Measurements from ENCODE around the gene SLC5A2. TPM values are rescaled to one million over a fixed set of nuclear protein-coding genes. Genes with fewer than 3 reads are reported as not detected.
A peak's percentile ranks its signal among the peaks of the same experiment; 100 is the strongest.

Gene SLC5A2
- total RNA-seq, 1 donor from 2014 or later = not detected

DNA sequence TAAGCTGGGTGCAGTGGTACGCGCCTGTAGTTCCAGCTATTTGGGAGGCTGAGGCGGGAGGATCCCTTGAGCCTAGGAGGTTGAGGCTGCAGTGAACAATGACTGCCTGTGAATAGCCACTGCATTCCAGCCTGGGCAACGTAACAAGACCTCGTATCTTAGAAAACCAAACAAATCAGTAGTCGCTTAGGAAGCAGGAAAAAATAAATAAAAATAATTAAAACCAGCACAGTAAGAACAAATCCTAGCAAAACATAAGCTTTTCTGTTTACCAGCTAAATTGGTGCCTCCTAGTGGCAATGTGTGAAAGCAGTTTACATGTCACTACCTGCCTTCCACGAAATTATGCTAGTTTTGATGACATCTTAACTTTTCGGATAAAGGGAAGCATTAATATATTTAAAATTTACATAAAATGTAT lies 22.3 kb upstream of the SLC5A2 start:
- no peaks in the 10 kb centered on the region for H3K9me3 Mint-ChIP-seq (ENCODE audit: unreplicated experiment)
- H3K27ac Mint-ChIP-seq (ENCODE audit: unreplicated experiment) = peak overlapping the region; percentile 90
- peaks cover 19% of the 10 kb centered on the region for H3K36me3 Mint-ChIP-seq (ENCODE audit: unreplicated experiment)
- no peaks in the 10 kb centered on the region for H3K27me3 Mint-ChIP-seq (ENCODE audit: unreplicated experiment)
- DNase-seq (ENCODE audit: extremely low spot score, unreplicated experiment) = no peak
- peaks cover 36% of the 10 kb centered on the region for H3K4me1 Mint-ChIP-seq (ENCODE audit: unreplicated experiment)
- TF ChIP-seq, protein P1, sequence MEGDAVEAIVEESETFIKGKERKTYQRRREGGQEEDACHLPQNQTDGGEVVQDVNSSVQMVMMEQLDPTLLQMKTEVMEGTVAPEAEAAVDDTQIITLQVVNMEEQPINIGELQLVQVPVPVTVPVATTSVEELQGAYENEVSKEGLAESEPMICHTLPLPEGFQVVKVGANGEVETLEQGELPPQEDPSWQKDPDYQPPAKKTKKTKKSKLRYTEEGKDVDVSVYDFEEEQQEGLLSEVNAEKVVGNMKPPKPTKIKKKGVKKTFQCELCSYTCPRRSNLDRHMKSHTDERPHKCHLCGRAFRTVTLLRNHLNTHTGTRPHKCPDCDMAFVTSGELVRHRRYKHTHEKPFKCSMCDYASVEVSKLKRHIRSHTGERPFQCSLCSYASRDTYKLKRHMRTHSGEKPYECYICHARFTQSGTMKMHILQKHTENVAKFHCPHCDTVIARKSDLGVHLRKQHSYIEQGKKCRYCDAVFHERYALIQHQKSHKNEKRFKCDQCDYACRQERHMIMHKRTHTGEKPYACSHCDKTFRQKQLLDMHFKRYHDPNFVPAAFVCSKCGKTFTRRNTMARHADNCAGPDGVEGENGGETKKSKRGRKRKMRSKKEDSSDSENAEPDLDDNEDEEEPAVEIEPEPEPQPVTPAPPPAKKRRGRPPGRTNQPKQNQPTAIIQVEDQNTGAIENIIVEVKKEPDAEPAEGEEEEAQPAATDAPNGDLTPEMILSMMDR (IDR thresholded peaks at IDR 0.05) = peak; percentile 71
- peak overlapping the region; percentile 82 for H3K4me3 Mint-ChIP-seq (ENCODE audit: unreplicated experiment)

DNA sequence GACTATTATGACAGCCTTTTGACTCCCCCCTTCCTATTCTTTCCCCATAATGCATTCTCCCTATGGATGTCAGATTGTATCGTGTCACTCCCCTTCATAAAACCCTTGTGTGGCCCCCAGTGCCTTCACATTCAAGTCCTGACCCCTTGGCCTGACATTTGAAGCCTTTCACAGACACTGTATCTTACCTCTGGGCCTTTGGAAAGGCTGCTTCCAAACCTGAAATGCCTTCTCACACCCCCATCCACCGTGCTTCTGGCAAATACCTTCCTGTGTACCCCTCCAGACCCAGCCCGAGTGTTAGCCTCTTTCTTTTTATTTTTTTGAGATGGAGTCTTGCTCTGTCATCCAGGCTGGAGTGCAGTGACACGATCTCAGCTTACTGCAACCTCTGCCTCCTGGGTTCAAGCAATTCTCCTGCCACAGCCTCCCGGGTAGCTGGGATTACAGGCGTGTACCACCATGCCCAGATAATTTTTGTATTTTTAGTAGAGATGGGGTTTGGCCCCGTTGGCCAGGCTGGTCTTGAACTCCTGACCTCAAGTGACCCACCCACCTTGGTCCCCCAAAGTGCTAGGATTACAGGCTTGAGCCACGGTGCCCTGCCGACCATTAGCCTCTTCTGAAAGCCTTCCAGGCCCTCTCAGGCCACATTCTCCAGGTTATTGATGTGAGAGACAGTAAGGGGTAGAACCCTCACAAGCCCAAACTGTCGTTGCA lies 21.6 kb upstream of the SLC5A2 start:
- Mint-ChIP-seq H3K4me3 (ENCODE audit: unreplicated experiment) (no peak overlapping the region), H3K9me3 (ENCODE audit: unreplicated experiment) (no peaks in the 10 kb centered on the region), H3K4me1 (ENCODE audit: unreplicated experiment) (peaks cover 30% of the 10 kb centered on the region), H3K36me3 (ENCODE audit: unreplicated experiment) (peaks cover 21% of the 10 kb centered on the region), H3K27ac (ENCODE audit: unreplicated experiment) (peak overlapping the region; percentile 90), H3K27me3 (ENCODE audit: unreplicated experiment) (no peaks in the 10 kb centered on the region)
- TF ChIP-seq, protein P1 (IDR thresholded peaks at IDR 0.05) = no peak
- DNase-seq (ENCODE audit: extremely low spot score, unreplicated experiment) = no peak

DNA sequence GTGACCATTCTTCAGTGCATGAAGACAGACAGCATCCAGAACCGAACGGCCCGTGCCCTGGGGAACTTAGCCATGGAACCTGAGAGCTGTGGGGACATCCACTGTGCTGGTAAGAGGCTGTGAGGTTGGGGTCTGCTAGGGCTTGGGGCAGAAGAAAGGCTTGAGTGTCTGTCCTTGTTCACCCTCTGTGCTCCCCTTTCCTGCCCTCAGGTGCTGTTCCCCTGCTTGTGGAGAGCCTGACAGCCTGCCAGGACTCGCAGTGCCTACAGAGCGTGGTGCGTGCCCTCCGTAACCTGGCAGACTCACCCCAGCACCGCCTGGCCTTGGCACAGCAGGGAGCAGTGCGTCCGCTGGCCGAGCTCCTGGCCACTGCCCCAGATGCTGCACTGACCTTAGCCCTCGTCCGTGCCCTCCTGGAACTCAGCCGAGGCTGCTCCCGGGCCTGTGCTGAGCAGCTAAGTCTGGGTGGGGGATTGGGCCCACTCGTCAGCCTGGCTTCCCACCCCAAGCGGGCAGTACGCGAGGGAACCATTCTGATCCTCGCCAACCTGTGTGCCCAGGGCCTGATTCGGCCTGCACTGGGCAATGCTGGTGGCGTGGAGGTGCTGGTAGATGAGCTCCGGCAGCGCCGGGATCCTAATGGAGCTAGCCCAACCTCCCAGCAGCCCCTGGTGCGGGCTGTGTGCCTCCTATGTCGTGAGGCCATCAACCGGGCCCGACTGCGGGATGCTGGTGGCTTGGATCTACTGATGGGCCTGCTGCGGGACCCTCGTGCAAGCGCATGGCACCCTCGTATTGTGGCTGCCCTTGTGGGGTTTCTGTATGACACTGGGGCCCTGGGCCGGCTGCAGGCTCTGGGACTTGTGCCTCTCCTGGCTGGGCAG lies 20.8 kb upstream of the SLC5A2 start:
- DNase-seq (ENCODE audit: extremely low spot score, unreplicated experiment) = no peak
- peaks cover 25% of the 10 kb centered on the region for H3K36me3 Mint-ChIP-seq (ENCODE audit: unreplicated experiment)
- no peaks in the 10 kb centered on the region for H3K27me3 Mint-ChIP-seq (ENCODE audit: unreplicated experiment)
- H3K4me1 Mint-ChIP-seq (ENCODE audit: unreplicated experiment) = peaks cover 25% of the 10 kb centered on the region
- no peaks in the 10 kb centered on the region for H3K9me3 Mint-ChIP-seq (ENCODE audit: unreplicated experiment)
- no peak overlapping the region for H3K27ac Mint-ChIP-seq (ENCODE audit: unreplicated experiment)
- no peak overlapping the region for H3K4me3 Mint-ChIP-seq (ENCODE audit: unreplicated experiment)
- TF ChIP-seq, protein P1 (IDR thresholded peaks at IDR 0.05) = no peak

DNA sequence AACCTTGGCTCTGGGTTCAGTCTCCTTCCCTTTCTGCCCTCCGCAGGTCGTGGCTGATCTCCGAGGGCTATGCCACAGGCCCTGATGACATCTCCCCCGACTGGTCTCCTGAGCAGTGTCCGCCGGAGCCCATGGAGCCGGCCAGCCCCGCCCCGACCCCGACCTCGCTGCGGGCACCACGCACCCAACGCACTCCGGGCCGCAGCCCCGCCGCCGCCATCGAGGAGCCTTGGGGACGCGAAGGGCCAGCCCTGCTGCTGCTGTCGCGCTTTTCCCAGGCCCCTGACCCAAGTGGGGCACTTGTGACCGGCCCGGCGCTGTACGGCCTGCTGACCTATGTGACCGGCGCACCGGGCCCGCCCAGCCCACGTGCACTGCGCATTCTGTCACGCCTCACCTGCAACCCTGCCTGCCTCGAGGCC lies 18.6 kb upstream of the SLC5A2 start:
- Mint-ChIP-seq H3K27ac (ENCODE audit: unreplicated experiment) (no peak overlapping the region), H3K36me3 (ENCODE audit: unreplicated experiment) (peaks cover 25% of the 10 kb centered on the region), H3K9me3 (ENCODE audit: unreplicated experiment) (no peaks in the 10 kb centered on the region), H3K4me3 (ENCODE audit: unreplicated experiment) (no peak overlapping the region), H3K4me1 (ENCODE audit: unreplicated experiment) (peaks cover 18% of the 10 kb centered on the region), H3K27me3 (ENCODE audit: unreplicated experiment) (no peaks in the 10 kb centered on the region)
- DNase-seq (ENCODE audit: extremely low spot score, unreplicated experiment) = no peak
- TF ChIP-seq, protein P1 (IDR thresholded peaks at IDR 0.05) = no peak

DNA sequence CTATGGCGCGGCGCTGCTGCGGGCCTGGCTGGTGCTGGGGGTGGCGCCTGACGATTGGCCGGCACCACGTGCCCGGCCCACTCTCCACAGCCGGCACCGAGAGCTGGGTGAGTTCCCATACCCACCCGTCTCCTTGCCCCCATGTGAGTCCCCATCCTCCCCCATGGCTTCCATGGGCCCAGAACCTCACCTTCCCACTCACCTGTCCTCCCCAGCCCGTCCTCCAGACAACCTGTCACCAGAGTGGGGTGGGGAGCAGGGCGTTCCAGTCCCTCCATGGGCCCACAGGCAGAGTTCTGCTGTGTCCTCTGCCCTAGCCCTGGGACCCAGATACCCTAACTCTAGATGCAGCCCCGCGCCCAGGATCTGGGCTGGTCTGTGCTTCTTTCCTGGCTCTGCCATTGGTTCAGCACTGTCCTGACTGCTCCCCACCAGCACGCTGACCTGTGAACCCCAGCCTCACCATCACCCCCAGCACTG lies 18.1 kb upstream of the SLC5A2 start:
- no peak for DNase-seq (ENCODE audit: extremely low spot score, unreplicated experiment)
- TF ChIP-seq, protein P1 (IDR thresholded peaks at IDR 0.05) = no peak
- peaks cover 18% of the 10 kb centered on the region for H3K4me1 Mint-ChIP-seq (ENCODE audit: unreplicated experiment)
- peaks cover 25% of the 10 kb centered on the region for H3K36me3 Mint-ChIP-seq (ENCODE audit: unreplicated experiment)
- H3K27ac Mint-ChIP-seq (ENCODE audit: unreplicated experiment) = no peak overlapping the region
- H3K9me3 Mint-ChIP-seq (ENCODE audit: unreplicated experiment) = no peaks in the 10 kb centered on the region
- H3K27me3 Mint-ChIP-seq (ENCODE audit: unreplicated experiment) = no peaks in the 10 kb centered on the region
- H3K4me3 Mint-ChIP-seq (ENCODE audit: unreplicated experiment) = no peak overlapping the region

Data from osteocyte (in vitro differentiated cells).